ENCODE measurements around the gene KMT2A.

Gene KMT2A

GRCh38 chr11:118530180-118530682 is 93.9 kb downstream of the KMT2A start:
- Histone ChIP-seq H3K36me3 (ENCODE audit: control insufficient read depth in 5 of 5, insufficient read depth in 5 of 5, low read length in 5 of 5) (no peaks in the 10 kb centered on the region), H3K9me3 (ENCODE audit: control insufficient read depth in 5 of 5, low read length in 5 of 5) (no peaks in the 10 kb centered on the region), H3K9ac (ENCODE audit: low read length in 5 of 5) (peak overlapping the region in 4 of 5 donors; percentile 13 to 83 (median 72)), H3K4me3 (ENCODE audit: low read depth in 1 of 5, low read length in 5 of 5) (peak overlapping the region; percentile 64 to 81 (median 73)), H3K27ac (ENCODE audit: low read depth, low read length) (no peak overlapping the region), H3K27me3 (ENCODE audit: control insufficient read depth in 5 of 5, insufficient read depth in 4 of 5, low read length in 5 of 5) (no peaks in the 10 kb centered on the region), H3K4me1 (ENCODE audit: control insufficient read depth in 5 of 5, insufficient read depth in 5 of 5, low read length in 5 of 5) (peaks cover 3 to 47% (median 31%) of the 10 kb centered on the region in 5 donors)

DNA sequence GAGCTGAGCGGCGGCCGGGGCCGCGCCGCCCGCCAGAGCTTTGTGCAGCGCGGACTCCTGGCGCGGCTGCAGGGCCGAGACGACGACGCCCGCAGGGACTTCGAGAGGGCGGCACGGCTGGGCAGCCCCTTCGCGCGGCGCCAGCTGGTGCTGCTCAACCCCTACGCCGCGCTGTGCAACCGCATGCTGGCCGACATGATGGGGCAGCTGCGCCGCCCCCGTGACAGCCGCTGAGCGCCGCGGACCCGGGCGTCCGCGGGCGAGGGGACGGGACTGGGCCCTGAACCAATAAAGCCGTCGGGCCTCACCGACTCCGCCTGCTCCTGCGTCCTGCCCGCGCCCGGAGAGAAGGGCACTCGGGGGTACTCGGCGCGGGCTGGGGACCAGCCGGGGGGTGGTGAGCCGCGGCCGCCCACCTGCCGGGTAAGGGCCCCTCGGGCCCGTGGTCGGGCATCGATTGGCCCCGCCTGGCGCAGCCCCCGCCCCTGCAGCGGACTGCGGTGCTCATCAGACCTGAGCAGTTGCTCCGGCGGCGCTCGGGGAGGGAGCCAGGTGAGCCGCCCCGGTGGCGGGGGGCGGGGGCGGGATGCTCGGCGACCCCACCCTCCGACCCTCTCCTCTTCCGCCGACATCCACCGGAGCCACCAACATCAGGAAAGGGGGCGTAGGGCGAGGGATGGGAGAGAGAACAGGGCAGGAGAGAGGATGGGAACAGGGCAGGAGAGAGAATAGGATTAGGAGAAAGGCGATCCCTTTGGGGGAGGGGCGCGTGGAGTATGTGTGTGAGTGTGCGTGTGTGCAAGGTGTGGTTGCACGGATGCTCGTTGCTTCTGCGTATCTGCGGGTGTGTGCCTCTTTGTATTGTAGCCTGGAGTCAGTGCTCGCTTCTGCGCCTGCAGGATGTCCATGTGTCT is 94.6 kb downstream of the KMT2A start, which contains the start of gene TMEM25:
TMEM25 (plus strand) TSS at position 510 of the 914 bp plus-strand sequence. CDS start 610 bp downstream, outside the sequence.
- Histone ChIP-seq H3K36me3 (ENCODE audit: control insufficient read depth in 5 of 5, insufficient read depth in 5 of 5, low read length in 5 of 5) (no peaks in the 10 kb centered on the region), H3K27ac (ENCODE audit: low read depth, low read length) (no peak within 1 kb of the TSS), H3K4me1 (ENCODE audit: control insufficient read depth in 5 of 5, insufficient read depth in 5 of 5, low read length in 5 of 5) (peaks cover 3 to 47% (median 29%) of the 10 kb centered on the region in 5 donors), H3K9me3 (ENCODE audit: control insufficient read depth in 5 of 5, low read length in 5 of 5) (no peaks in the 10 kb centered on the region), H3K9ac (ENCODE audit: low read length in 5 of 5) (peak within 1 kb of the TSS in 4 of 5 donors; percentile 13 to 83 (median 72)), H3K27me3 (ENCODE audit: control insufficient read depth in 5 of 5, insufficient read depth in 4 of 5, low read length in 5 of 5) (no peaks in the 10 kb centered on the region), H3K4me3 (ENCODE audit: low read depth in 1 of 5, low read length in 5 of 5) (peak within 1 kb of the TSS; percentile 64 to 81 (median 73))

DNA sequence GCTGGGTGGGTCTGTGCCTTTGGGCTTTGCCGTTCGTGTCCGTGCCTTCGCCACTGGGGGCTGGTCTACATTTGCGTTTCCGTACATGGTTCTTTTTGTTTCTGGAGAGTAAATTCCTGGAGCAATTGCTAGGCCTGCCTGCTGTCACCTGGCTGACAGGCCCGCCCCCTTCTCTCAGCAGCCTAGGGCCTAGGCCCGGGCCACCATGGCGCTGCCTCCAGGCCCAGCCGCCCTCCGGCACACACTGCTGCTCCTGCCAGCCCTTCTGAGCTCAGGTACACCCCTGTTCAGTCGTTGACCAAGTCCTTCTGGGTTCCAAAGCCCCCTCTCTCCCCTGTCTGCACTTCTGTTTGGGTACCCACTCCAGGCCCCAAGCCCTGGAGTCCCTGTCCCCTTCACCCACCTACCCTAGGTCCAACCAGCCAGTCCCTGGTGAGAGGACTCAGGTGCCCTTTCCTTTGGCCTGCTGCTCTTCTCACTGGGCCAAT is 95.3 kb downstream of the KMT2A start:
- Histone ChIP-seq H3K27ac (ENCODE audit: low read depth, low read length) (no peak overlapping the region), H3K4me3 (ENCODE audit: low read depth in 1 of 5, low read length in 5 of 5) (peak overlapping the region; percentile 64 to 75 (median 72)), H3K9ac (ENCODE audit: low read length in 5 of 5) (peak overlapping the region in 2 of 5 donors; percentile 34 to 72)

GRCh38 chr11:118532091-118532490 is 95.8 kb downstream of the KMT2A start:
- H3K9me3 ChIP-seq (ENCODE audit: control insufficient read depth in 5 of 5, low read length in 5 of 5) = no peaks in the 10 kb centered on the region
- no peak overlapping the region for H3K27ac ChIP-seq (ENCODE audit: low read depth, low read length)
- H3K4me1 ChIP-seq (ENCODE audit: control insufficient read depth in 5 of 5, insufficient read depth in 5 of 5, low read length in 5 of 5) = peaks cover 3 to 36% (median 25%) of the 10 kb centered on the region in 5 donors
- no peaks in the 10 kb centered on the region for H3K27me3 ChIP-seq (ENCODE audit: control insufficient read depth in 5 of 5, insufficient read depth in 4 of 5, low read length in 5 of 5)
- H3K4me3 ChIP-seq (ENCODE audit: low read depth in 1 of 5, low read length in 5 of 5) = no peak overlapping the region
- no peaks in the 10 kb centered on the region for H3K36me3 ChIP-seq (ENCODE audit: control insufficient read depth in 5 of 5, insufficient read depth in 5 of 5, low read length in 5 of 5)
- H3K9ac ChIP-seq (ENCODE audit: low read length in 5 of 5) = no peak overlapping the region

More for the DNA sequence above, 95.3 kb downstream of the KMT2A start:
- Histone ChIP-seq H3K4me1 (ENCODE audit: control insufficient read depth in 5 of 5, insufficient read depth in 5 of 5, low read length in 5 of 5) (peaks cover 3 to 41% (median 29%) of the 10 kb centered on the region in 5 donors), H3K36me3 (ENCODE audit: control insufficient read depth in 5 of 5, insufficient read depth in 5 of 5, low read length in 5 of 5) (no peaks in the 10 kb centered on the region), H3K27me3 (ENCODE audit: control insufficient read depth in 5 of 5, insufficient read depth in 4 of 5, low read length in 5 of 5) (no peaks in the 10 kb centered on the region), H3K9me3 (ENCODE audit: control insufficient read depth in 5 of 5, low read length in 5 of 5) (no peaks in the 10 kb centered on the region)

DNA sequence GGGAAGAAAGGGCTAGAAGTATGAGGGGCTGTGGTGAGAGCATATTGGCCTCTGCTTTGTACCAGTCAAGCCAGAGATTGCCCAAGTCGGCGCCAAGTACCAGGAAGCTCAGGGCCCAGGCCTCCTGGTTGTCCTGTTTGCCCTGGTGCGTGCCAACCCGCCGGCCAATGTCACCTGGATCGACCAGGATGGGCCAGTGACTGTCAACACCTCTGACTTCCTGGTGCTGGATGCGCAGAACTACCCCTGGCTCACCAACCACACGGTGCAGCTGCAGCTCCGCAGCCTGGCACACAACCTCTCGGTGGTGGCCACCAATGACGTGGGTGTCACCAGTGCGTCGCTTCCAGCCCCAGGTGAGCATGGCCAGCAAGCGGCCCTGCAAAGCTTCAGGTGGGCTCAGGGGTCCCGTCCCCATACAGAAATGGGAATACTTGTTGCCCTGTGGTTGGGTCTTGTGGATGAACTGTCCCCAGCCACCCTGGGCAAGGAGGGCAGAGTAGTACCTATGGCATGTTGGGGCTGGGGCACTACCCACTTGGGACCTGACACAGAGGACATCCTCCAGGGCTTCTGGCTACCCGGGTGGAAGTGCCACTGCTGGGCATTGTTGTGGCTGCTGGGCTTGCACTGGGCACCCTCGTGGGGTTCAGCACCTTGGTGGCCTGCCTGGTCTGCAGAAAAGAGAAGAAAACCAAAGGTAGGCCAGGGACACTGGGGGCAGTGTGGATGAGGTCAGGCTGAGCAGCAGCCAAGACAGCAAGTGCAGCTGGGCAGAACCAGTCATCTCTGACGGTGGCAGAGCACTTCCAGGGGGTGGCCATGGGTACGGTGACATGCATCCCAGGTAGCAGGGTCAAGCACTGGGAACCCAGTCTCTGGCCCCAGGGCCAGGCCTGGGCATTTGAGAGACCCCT is 96.8 kb downstream of the KMT2A start:
- no peaks in the 10 kb centered on the region for H3K9me3 ChIP-seq (ENCODE audit: control insufficient read depth in 5 of 5, low read length in 5 of 5)
- H3K9ac ChIP-seq (ENCODE audit: low read length in 5 of 5) = no peak overlapping the region
- no peaks in the 10 kb centered on the region for H3K36me3 ChIP-seq (ENCODE audit: control insufficient read depth in 5 of 5, insufficient read depth in 5 of 5, low read length in 5 of 5)
- no peak overlapping the region for H3K4me3 ChIP-seq (ENCODE audit: low read depth in 1 of 5, low read length in 5 of 5)
- H3K4me1 ChIP-seq (ENCODE audit: control insufficient read depth in 5 of 5, insufficient read depth in 5 of 5, low read length in 5 of 5) = peaks cover 3 to 28% (median 21%) of the 10 kb centered on the region in 5 donors
- no peaks in the 10 kb centered on the region for H3K27me3 ChIP-seq (ENCODE audit: control insufficient read depth in 5 of 5, insufficient read depth in 4 of 5, low read length in 5 of 5)
- no peak overlapping the region for H3K27ac ChIP-seq (ENCODE audit: low read depth, low read length)

GRCh38 chr11:118533769-118534729 is 97.8 kb downstream of the KMT2A start:
- Histone ChIP-seq H3K27ac (ENCODE audit: low read depth, low read length) (no peak overlapping the region), H3K9ac (ENCODE audit: low read length in 5 of 5) (no peak overlapping the region), H3K36me3 (ENCODE audit: control insufficient read depth in 5 of 5, insufficient read depth in 5 of 5, low read length in 5 of 5) (no peaks in the 10 kb centered on the region), H3K4me3 (ENCODE audit: low read depth in 1 of 5, low read length in 5 of 5) (no peak overlapping the region), H3K4me1 (ENCODE audit: control insufficient read depth in 5 of 5, insufficient read depth in 5 of 5, low read length in 5 of 5) (peaks cover 3 to 23% (median 21%) of the 10 kb centered on the region in 5 donors), H3K9me3 (ENCODE audit: control insufficient read depth in 5 of 5, low read length in 5 of 5) (no peaks in the 10 kb centered on the region), H3K27me3 (ENCODE audit: control insufficient read depth in 5 of 5, insufficient read depth in 4 of 5, low read length in 5 of 5) (no peaks in the 10 kb centered on the region)

- Histone ChIP-seq H3K27ac (ENCODE audit: low read depth, low read length) (no peak overlapping the region), H3K36me3 (ENCODE audit: control insufficient read depth in 5 of 5, insufficient read depth in 5 of 5, low read length in 5 of 5) (no peaks in the 10 kb centered on the region), H3K4me1 (ENCODE audit: control insufficient read depth in 5 of 5, insufficient read depth in 5 of 5, low read length in 5 of 5) (peaks cover under 1 to 16% (median 12%) of the 10 kb centered on the region in 5 donors), H3K4me3 (ENCODE audit: low read depth in 1 of 5, low read length in 5 of 5) (no peak overlapping the region), H3K27me3 (ENCODE audit: control insufficient read depth in 5 of 5, insufficient read depth in 4 of 5, low read length in 5 of 5) (no peaks in the 10 kb centered on the region), H3K9me3 (ENCODE audit: control insufficient read depth in 5 of 5, low read length in 5 of 5) (no peaks in the 10 kb centered on the region), H3K9ac (ENCODE audit: low read length in 5 of 5) (no peak overlapping the region)
Measured at GRCh38 chr11:118535261-118535660, 99.0 kb downstream of the KMT2A start.

GRCh38 chr11:118536726-118537125 is 100.4 kb downstream of the KMT2A start:
- Histone ChIP-seq H3K9ac (ENCODE audit: low read length in 5 of 5) (no peak overlapping the region), H3K4me1 (ENCODE audit: control insufficient read depth in 5 of 5, insufficient read depth in 5 of 5, low read length in 5 of 5) (peaks cover 0 to 2% (median 2%) of the 10 kb centered on the region in 5 donors), H3K36me3 (ENCODE audit: control insufficient read depth in 5 of 5, insufficient read depth in 5 of 5, low read length in 5 of 5) (peaks cover 0 to 2% (median 0%) of the 10 kb centered on the region in 5 donors), H3K27ac (ENCODE audit: low read depth, low read length) (no peak overlapping the region), H3K27me3 (ENCODE audit: control insufficient read depth in 5 of 5, insufficient read depth in 4 of 5, low read length in 5 of 5) (no peaks in the 10 kb centered on the region), H3K4me3 (ENCODE audit: low read depth in 1 of 5, low read length in 5 of 5) (no peak overlapping the region), H3K9me3 (ENCODE audit: control insufficient read depth in 5 of 5, low read length in 5 of 5) (no peaks in the 10 kb centered on the region)

Data from subcutaneous abdominal adipose tissue (tissue), 5 donors.